Vagina (tissue), 2 donors: ENCODE results near the gene RPTOR.

Source experiments
- POLR2A ChIP-seq, 2 donors: fragments of 450-650 bp; IDR thresholded peaks; one replicate each; pipeline ENCODE4 v1.6.1; 2017; ENCODE audit warnings: antibody characterized with exemption in 2 of 2, mild to moderate bottlenecking in 2 of 2, moderate library complexity in 2 of 2
- TF ChIP-seq, protein P1 (sequence below), 3 experiments: fragments of 450-650 bp in 2 of 3; fragments of 200-600 bp in 1 of 3; sonication (generic) in 1 of 3; IDR thresholded peaks; one replicate each; pipeline ENCODE4 v1.5.1; 2017 to 2019; ENCODE audit warnings: antibody characterized with exemption in 3 of 3, mild to moderate bottlenecking in 2 of 3, moderate library complexity in 2 of 3

DNA sequence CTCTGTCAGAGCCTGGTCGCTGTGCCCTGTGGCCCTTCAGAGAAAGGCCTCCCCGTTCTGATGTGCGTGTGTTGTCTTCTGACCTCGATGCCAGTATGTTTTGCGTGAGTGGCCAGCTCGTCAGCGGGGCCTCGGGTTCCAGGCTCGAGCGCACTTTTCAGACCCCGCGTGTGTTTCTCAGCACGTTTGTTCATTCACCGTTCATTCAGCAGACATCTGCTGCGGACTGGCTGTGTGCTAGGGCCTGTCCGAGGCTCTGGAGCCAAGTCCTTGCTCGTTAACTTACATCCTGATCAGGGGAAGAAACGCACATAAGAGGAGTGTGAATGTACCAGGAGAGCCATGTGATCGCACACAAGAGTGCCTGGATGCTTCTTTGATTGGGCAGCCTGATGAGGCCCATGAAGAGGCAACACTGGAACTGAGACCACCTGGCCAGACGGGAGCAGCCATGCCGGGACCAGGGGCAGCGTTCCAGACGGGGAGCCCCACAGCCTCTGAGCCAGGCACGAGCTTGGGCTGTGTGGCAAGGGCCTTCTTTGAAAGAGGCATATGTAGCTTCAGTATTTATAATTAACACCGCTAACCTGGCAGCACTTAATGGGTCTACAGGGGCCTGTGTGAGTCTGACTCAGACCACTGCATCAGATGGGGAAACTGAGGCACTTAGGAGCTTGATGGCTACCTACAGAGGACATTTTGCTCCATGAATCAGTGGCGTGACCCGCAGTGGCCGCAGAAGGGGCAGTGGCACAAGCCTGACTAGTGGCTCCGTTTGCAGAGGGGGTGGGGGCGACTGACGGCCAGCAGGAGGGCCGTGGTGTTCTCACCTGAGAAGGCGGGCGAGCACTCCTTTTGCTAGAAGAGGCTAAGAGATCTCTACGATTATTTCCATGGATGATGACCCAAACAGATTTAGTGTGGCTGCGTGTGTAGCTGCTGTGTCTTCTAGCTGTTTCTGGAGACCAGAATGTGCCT, 259.1 kb downstream of the RPTOR start:
- TF ChIP-seq, protein P1, sequence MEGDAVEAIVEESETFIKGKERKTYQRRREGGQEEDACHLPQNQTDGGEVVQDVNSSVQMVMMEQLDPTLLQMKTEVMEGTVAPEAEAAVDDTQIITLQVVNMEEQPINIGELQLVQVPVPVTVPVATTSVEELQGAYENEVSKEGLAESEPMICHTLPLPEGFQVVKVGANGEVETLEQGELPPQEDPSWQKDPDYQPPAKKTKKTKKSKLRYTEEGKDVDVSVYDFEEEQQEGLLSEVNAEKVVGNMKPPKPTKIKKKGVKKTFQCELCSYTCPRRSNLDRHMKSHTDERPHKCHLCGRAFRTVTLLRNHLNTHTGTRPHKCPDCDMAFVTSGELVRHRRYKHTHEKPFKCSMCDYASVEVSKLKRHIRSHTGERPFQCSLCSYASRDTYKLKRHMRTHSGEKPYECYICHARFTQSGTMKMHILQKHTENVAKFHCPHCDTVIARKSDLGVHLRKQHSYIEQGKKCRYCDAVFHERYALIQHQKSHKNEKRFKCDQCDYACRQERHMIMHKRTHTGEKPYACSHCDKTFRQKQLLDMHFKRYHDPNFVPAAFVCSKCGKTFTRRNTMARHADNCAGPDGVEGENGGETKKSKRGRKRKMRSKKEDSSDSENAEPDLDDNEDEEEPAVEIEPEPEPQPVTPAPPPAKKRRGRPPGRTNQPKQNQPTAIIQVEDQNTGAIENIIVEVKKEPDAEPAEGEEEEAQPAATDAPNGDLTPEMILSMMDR (IDR thresholded peaks at IDR 0.05): no peak
- no peak for TF ChIP-seq POLR2A (IDR thresholded peaks at IDR 0.05)
